ENCODE results near the gene YPEL5. TPM values are rescaled to one million over a fixed set of nuclear protein-coding genes. Genes with fewer than 3 reads are reported as not detected.
"Not testable (repeated sequence)": the region's sequence is repeated elsewhere in the genome, so short reads cannot be mapped to it uniquely, and the experiment has no call there.

Gene YPEL5
- total RNA-seq, 1 donor from 2014 or later, result 145 TPM

DNA sequence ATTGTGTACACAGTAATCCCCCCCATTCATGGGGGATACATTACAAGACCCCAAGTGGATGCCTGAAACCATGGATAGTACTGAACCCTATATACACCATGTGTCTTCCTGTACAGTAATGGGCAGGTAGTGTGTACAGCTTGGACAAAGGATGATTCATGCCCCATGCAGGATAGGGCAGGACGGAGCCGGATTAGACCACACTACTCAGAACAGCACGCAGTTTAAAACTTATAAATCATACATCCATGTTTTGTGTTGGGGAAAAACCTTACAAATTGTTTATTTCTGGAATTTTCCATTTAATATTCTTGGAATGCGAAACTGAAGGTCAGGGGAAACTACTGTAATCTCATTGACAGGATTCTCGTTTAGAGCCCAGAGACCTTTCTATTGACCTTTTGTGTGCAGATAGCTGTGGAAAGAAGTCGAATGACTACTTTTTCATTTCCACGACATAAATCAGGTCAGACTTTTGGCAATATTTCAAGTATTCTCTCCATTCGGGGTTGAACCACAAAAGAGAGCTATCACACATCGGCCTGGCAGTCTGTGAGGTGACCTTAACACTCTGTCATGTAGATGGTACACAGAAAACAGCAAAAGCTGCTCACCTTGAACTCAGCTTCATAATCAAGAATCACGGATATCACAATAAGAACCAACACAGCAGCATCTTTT lies 9.9 kb upstream of the YPEL5 start:
- no peak for DNase-seq (ENCODE audit: low spot score)

DNA sequence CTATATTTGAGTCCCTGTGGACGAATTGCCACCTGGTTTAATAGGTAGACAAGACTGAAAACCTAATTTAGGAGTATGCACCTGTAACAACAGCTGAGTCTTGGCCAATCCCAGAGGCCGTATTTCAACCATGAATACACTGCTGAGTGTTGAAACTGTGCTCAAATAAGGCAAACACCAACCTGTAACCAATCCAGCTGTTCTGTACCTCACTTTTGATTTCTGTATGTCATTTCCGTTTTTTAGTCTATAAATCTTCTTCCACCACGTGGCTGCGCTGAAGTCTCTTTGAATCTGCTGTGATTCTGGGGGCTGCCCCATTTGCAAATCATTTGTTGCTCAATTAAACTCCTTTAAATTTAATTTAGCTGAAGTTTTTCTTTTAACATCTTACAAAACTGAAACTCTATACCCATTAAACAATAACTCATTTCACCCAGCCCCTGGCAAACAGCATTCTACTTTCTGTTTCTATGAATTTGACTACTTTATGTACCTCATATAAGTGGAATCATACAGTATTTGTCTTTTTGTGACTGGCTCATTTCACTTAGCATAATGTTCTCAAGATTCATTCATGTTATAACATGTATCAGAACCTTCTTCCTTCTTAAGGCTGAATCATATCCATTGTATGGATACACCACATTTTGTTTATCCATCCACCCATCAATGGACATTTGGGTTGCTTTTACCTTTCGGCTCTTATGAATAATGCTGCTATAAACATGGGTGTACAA lies 7.5 kb upstream of the YPEL5 start:
- DNase-seq (ENCODE audit: low spot score), result no peak

DNA sequence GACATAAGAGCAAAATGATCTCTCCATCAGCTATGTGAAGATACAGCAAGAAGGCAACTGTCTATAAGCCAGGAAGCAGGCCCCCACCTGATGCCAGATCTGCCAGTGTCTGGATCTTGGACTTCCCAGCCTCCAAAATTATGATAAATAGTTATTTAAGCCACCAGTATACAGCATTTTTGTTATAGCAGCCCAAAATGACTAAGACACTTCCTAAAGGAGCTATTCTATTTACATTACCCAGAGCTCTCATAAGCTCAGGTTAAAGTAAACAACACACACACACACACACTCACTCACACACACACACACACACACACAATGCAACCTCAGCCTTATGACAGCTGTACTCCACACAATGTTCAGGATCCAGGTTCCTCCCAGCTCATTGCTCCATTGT lies 5.7 kb upstream of the YPEL5 start:
- DNase-seq (ENCODE audit: low spot score), result no peak

DNA sequence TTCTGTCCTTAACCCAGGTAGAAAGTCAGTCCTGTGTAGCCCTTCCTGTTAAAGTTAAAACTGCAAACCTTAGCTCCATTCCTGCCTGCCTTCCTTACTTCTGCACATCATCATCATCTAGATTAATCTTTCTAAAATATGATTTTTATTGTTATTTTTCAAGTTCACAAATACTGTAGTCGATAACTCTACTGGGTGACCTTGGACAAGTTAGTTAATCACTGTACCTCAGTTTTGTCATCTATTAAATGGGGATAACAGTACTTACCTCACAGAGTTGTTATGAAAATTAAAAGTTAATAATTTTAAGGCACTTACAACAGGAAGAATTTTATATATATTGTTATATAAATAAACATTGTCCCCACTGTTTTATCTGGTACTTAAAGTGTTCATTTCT lies 2.5 kb upstream of the YPEL5 start:
- no peak for DNase-seq (ENCODE audit: low spot score)

DNA sequence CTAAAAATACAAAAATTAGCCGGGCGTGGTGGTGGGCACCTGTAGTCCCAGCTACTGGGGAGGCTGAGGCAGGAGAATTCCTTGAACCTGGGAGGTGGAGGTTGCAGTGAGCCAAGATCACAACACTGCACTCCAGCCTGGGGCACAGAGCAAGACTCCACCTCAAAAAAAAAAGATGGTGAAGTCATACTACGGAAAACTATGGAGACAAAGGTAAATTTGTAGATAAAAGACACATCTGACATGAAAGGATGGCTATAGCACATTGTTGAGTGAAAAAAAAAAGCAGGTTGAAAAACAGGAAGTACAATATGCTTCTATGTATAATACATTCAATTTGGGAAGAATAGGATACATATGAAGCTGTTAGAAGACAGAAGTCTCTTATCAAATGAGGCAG lies 1.9 kb upstream of the YPEL5 start:
- not testable (repeated sequence) for DNase-seq (ENCODE audit: low spot score)

DNA sequence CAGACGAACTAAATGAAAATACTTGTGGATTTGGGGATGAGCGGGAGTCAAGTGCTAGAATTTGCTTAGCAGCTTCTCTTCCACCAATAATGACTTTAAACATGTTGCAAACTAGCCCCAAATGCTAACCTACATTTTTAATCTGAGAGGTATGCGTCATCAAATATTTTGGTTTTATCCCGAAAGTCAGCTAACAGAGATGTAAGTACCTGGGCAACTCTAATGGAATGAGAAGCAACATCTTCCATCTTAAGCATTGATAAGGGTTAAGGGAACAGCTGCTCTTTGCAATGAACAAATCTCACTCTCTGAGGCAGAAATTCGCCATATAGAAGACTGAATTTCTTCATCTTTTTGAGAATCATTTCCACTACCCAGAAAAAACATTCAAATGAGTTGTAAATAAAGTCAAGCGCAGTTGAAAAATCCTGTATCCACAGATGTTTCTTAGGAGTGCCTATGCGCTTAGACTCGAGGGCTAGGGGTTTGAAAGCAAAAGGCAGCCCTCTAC lies 926 bp upstream of the YPEL5 start:
- DNase-seq (ENCODE audit: low spot score), result no peak

DNA sequence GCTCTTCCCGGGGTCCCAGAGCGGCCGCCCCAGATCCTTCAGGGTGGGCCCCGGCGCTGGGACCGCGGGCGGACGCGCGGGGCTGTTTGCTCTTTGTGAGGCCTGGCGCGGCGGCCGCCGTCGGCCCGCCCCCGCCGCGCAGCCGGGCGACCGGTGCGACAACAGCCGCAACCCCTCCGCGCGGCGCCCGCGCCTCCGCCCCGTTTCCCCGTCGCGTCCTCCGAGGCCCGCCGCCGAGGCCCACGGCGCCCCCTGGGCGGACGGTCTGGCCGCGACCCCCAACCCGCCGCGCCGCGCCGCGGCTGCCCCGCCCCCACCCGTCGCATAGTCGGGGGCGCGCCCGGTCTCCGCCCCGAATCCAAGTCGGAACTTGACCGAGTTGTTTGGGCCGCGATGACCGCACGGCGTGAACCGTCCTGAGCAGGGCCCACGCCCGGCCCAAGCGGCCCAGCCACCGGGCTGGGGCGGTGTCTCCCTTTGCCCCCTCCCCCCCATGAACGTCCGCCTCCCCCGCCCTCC lies 448 bp downstream of the YPEL5 start:
- DNase-seq (ENCODE audit: low spot score), result no peak

DNA sequence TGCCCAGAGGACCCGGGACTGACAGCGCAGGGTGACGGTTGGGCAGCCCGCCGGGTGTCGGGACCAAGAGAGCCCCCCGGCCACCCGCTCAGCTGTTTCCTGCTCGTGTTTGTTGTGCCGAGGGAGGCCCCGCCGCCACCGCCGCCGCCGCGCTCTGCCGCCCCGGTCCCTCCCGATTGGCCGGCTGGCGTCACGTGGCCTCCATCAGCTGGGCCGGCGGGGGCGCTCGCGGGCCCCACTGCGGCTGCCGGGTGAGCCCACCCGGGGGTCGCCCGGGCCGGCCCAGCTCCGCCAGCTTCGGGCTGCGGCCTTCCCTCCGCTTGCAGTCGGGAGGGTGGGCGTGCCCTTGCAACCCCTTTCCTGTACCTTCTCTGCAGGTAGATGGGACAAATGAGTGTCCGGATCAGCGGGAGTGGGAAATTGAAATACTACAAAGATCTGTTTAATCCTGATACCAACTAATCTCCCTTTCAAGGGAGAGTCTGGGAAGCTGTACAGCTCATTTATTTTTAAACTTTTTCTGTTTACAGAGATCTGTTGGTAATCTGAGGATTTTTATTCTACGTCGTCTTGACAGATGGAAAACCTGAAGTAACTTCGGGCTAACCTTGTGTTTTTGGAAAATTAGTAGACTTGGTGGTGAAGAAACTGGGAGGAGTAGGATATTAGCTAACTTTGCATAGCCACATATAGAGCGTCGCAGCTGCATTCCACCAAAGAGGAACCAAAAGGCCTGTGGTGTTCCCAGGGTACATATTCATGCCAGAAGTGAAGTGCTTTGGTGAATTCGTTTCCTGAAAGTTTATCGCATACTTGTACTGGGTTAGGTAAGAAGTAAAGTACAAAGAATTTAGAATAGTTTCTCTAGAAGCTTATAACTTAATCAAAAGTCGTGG lies 1.2 kb downstream of the YPEL5 start:
- peak; percentile 75 for DNase-seq (ENCODE audit: low spot score)

DNA sequence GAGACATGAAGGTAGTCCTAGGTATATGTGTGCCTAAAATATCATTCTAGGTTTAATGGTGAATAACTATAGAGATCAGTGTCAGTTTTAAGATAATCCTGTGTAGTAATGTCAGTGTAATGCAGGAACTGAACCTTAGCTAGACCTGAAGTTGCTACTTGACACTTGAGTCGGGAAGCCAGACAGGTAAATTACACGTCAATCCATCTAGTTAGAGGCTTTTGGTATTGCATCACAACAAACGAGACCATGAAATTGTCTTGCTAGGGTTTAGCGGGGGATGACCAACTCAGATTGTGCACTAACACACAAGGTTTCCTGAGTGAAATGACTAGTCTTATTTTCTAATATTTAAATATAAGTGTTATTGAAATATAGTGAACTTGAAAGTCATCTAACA lies 2.0 kb downstream of the YPEL5 start:
- DNase-seq (ENCODE audit: low spot score), result no peak

DNA sequence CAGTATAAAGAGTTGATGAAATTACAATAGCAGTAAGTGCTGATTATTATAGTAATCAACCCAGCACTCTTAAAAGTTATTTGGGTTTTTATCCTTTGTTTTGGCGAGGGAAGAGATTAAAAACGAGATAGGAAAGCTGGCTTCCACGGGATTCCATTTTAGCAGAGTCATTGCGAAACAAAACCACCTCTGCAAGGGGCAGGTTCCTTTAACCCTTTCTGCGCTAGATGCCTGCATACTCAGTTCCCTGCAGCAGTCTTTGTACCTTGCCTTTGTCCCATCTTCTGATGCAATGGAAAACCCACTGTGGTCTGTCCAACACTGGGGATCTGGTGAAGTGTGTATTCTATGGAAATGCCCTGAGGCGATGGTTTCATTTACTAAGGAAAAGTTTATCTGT lies 2.7 kb downstream of the YPEL5 start:
- DNase-seq (ENCODE audit: low spot score), result no peak

DNA sequence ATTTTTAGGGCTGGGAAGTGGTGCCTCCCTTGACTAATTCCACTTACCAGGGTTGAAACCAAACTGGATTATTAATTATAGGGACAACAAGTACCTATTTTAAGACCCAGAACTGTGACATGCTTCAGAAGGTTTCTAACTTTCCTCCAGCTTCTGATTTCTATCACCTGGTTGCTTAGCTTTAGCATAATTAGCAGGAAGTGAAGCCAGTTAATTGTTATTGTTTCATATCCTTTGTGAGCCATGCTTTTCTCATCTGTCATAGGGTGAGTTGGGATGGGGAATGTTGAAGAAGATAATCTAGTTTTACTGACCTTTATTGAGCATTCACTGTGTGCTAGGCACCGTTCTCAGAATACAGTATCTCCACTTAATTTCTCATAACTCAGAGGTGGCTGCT lies 3.2 kb downstream of the YPEL5 start:
- no peak for DNase-seq (ENCODE audit: low spot score)

DNA sequence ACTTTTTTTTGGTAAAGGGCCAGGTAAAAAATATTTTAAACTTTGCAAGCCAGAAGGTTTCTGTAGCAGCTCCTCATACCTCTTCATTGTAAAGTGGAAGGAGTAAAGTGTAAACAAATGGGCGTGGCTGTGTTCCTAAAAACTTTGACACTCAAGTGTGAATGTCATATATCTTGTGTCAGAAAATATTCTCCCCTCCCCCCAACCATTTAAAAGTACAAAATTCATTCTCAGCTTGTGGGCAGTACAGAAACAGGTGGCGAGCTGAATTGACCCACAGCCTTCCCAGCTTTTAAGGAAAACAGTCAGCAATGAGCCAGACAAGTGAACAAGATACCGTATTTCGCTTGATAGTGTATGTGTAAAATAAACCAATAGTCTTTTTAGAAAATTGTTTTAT lies 4.0 kb downstream of the YPEL5 start:
- DNase-seq (ENCODE audit: low spot score), result no peak

DNA sequence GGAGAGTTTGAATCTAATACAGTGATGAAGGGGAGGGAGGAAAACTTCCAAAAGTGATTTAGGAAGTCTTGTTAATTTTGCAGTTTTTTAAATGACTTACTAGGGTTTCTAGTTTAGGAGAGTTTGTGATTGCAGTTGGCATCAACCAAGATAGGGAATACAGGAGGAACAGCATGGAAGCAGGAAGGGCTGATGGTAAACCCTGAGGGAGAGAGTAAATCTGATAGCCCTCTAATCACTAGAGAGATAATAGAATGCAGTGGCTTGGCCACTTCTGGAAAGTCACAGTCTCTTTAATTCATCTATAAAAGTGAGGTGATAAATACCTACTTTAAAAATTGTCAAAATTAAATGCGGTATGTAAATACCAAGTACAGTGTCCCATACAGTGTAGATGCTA lies 5.6 kb downstream of the YPEL5 start:
- DNase-seq (ENCODE audit: low spot score), result no peak

DNA sequence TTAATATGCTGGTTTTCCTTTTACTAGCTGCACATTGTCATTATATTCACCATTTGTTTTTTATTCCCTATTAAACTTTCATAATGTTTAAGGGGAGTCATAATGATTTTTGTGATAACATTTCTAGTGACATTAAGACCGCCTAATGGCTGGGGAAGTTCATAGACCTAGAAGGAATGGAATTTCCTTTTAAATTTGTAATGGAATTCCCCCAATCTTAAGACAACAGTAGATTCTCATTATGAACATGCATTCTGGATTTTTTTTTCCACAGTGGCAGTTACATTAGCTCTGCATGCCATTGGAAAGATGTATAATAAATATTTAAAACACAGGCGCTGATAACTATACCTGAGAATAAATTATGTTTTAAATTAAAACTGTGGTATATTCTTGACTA lies 8.4 kb downstream of the YPEL5 start:
- DNase-seq (ENCODE audit: low spot score), result no peak

DNA sequence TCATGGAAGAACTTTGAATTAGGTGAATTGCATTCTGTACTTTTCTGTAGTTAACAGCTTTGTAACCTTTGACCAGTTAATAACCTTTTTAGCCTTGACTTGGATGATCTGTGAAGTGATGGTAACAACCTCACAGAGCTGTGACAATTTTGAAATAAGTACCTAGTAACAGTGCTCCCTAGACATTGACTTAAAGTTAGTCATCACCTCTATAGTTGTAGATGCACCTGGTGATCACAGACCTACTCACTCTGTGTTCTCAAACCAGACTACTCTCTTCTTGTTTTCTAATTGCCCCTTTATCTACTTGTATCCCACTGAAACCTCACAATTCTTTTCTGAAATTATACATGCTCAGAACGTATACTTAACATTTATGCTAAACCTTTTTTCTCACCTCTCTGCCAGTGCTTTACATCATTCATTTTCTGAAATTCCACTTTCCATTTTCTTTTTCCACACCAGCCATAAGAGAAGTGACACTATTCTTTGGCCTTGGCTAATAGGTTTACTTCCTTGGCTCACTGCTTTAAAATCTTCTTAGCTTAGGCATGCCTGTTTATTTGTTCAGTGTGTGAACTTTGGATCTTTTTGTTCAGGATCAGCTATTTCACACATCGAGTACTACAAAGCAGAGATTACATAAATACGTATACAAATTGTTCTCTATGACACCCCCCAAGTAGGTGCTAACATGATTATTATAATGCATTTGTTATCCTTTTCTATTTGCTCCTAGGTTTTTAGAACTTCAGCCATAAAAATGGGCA lies 9.3 kb downstream of the YPEL5 start:
- DNase-seq (ENCODE audit: low spot score), result no peak

DNA sequence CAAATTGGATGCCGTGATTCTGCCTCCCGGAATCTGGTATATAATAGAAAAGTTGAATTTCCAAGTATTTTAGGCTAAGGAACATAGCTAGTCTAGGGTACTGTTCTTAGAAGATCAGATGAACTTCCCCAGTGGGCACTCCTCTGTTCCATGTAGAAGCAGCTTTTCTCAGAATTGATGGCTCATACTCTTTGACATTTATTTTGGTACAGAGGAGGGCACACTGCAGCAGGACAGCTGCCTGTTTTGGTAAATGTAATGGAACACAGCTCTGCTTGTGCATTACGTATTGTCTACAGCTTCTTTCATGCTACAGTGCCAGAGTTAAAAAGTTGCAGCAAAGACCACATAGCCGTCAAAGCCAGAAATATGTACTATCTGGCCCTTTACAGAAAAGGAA lies 10.8 kb downstream of the YPEL5 start:
- no peak for DNase-seq (ENCODE audit: low spot score)

DNA sequence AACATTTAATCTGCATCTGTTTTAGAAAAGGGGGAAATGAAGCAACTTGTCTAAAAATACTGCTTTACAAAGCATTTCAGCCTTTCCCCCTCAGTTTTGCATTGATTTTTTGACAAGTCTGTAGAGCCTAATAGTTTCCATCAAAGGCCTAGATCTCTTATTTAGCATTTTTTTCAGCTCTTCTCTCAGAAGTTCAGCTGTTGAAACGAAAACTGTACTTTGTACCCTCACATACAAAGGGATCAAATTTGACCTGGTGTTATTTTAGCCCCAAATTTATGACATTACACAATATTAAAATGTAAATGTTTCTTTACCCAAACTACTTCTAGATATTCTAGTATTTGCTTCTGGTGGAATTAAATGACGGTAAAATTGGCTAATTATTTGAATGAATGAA lies 13.0 kb downstream of the YPEL5 start:
- DNase-seq (ENCODE audit: low spot score), result no peak

DNA sequence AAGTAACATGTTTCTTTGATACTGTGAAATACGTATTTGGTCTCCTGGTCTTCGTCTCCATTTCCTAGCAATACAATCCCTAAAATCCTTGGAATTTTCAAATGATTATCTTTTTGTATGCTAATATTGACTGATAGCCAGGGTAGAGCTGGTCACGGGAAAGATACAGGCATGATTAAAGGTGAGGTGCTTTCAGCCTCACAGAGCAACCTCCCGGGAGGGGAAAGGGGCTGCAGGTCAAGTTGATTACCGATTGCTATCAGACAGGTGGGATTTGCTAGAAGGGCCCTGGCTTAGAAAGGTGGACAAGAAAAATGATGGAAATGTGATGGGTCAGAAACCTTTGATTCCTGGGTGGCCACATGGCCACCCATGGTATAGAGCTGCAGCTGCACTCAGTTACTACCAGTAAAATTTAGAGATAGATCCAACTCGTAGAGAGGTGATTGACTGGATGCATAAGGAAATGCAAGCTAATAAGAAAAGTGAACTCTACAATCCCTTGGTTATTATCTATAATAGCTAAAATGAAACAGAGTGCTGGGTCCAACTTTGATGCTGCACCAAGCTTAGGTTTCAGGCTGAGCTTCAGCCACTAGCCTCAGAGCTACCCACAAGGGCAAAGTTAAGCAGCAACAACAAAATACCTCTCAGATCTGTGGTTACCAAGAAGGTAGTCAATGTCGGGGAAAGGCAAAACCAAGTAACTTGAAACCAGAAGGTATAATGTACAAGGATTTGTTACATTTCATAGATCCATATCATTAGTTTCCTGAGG lies 15.3 kb downstream of the YPEL5 start:
- no peak for DNase-seq (ENCODE audit: low spot score)

DNA sequence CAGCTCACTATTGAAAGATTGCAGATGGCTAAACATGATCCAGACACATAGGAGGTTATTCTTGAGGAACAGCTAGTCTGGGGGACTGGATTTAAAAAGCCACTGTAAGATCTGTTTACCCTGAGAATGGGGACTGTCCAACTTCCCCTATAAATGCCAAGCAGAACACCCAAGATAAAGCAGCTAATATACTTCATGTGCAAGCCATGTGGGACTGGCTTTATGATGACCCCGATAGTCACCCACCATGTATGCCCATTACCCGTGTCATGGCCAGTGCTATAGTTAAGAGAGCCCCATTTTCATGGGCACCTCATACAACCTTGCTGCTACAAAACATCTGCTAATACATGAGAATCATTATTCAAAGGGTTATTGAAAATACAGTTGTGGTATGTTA lies 16.0 kb downstream of the YPEL5 start:
- no peak for DNase-seq (ENCODE audit: low spot score)

DNA sequence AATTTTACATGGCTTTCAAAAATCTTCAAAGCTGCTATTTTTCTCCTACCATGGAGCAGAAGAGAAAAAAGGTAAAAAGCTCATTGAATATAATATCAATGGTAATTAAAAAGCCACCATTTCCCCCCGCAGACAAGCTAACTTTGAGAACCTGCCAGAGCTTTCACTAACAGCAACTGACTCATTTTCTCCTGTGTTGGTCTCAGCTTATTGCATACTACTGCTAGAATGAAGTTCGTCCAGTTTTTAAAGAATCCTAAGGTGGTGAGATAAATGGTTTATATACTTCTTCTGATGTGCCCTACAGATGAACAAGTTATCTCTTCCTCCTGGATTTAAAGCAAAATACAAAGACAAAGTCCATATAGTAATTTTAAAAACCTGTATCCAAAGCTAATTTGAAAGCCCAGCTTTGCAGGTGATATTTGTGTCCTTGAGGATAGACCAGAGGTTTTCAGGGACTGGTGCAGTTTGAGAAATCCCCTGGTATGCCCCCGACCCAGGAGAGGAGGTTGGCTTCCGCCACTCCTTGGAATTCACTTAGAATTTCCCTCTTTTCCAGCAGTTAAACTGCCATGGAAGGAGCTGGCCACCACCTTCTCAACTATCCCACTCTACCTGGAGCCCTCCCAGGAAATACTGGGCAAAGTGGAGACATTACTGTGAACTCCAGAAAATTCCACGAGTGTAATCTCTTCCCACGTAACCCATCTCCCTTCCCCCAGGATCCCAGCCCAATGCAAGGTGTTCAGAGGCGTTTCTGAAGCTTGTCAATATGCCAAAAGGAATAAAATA lies 17.5 kb downstream of the YPEL5 start:
- peak; percentile 57 for DNase-seq (ENCODE audit: low spot score)
